Measurements from ENCODE around the gene MTTP.
"Not testable (repeated sequence)": the region's sequence is repeated elsewhere in the genome, so short reads cannot be mapped to it uniquely, and the experiment has no call there.

Gene MTTP

GRCh38 chr4:99574530-99575324, at the start of gene MTTP:
Gene MTTP (plus strand): TSS chr4:99574824. CDS start chr4:99574910, 86 bp downstream.
- no peak for DNase-seq (ENCODE audit: low read depth in 2 of 2)

- peak; percentile 2 for DNase-seq (ENCODE audit: low read depth in 2 of 2)
These were observed 45.4 kb upstream of the MTTP start for GRCh38 chr4:99529228-99529627.

- DNase-seq (ENCODE audit: low read depth in 2 of 2), result no peak
These were observed 44.7 kb upstream of the MTTP start for GRCh38 chr4:99529956-99530355.

- DNase-seq (ENCODE audit: low read depth in 2 of 2), result not testable (repeated sequence)
These were observed 39.9 kb upstream of the MTTP start for GRCh38 chr4:99534699-99535098.

GRCh38 chr4:99536271-99536670, 38.4 kb upstream of the MTTP start:
- no peak for DNase-seq (ENCODE audit: low read depth in 2 of 2)

GRCh38 chr4:99536848-99537247, 37.8 kb upstream of the MTTP start:
- no peak for DNase-seq (ENCODE audit: low read depth in 2 of 2)

GRCh38 chr4:99537674-99538073, 37.0 kb upstream of the MTTP start:
- no peak for DNase-seq (ENCODE audit: low read depth in 2 of 2)

GRCh38 chr4:99540277-99540939, 34.2 kb upstream of the MTTP start:
- DNase-seq (ENCODE audit: low read depth in 2 of 2), result no peak

- no peak for DNase-seq (ENCODE audit: low read depth in 2 of 2)
These were observed 21.8 kb upstream of the MTTP start for GRCh38 chr4:99552872-99553271.

GRCh38 chr4:99563310-99564186, 11.1 kb upstream of the MTTP start, which contains the start of gene TRMT10A:
Gene TRMT10A (minus strand): TSS chr4:99564039. CDS start chr4:99559338, 4,701 bp downstream.
- peak; percentile 96 for DNase-seq (ENCODE audit: low read depth in 2 of 2)

- DNase-seq (ENCODE audit: low read depth in 2 of 2), result no peak
These were observed 9.7 kb upstream of the MTTP start for GRCh38 chr4:99564921-99565320.

- no peak for DNase-seq (ENCODE audit: low read depth in 2 of 2)
These were observed 2.7 kb upstream of the MTTP start for GRCh38 chr4:99571883-99572282.

GRCh38 chr4:99572527-99573240, 1.9 kb upstream of the MTTP start:
- no peak for DNase-seq (ENCODE audit: low read depth in 2 of 2)

GRCh38 chr4:99573735-99574368, 772 bp upstream of the MTTP start:
- no peak for DNase-seq (ENCODE audit: low read depth in 2 of 2)

- no peak for DNase-seq (ENCODE audit: low read depth in 2 of 2)
These were observed 4.1 kb downstream of the MTTP start for GRCh38 chr4:99578714-99579113.

GRCh38 chr4:99585516-99585915, 10.9 kb downstream of the MTTP start:
- DNase-seq (ENCODE audit: low read depth in 2 of 2), result no peak

- DNase-seq (ENCODE audit: low read depth in 2 of 2), result no peak
These were observed 11.7 kb downstream of the MTTP start for GRCh38 chr4:99586322-99586721.

- DNase-seq (ENCODE audit: low read depth in 2 of 2), result no peak
These were observed 12.2 kb downstream of the MTTP start for GRCh38 chr4:99586797-99587196.

- no peak for DNase-seq (ENCODE audit: low read depth in 2 of 2)
These were observed 12.7 kb downstream of the MTTP start for GRCh38 chr4:99587309-99587708.

- no peak for DNase-seq (ENCODE audit: low read depth in 2 of 2)
These were observed 13.2 kb downstream of the MTTP start for GRCh38 chr4:99587803-99588202.

- DNase-seq (ENCODE audit: low read depth in 2 of 2), result no peak
These were observed 17.1 kb downstream of the MTTP start for GRCh38 chr4:99591757-99592156.
